Activated CD8-positive, alpha-beta T cell treated with anti-CD3 and anti-CD28 coated beads for 36 hours (primary cell): Measurements from ENCODE around the gene SYNGR2. TPM values are rescaled to one million over a fixed set of nuclear protein-coding genes. Genes with fewer than 3 reads are reported as not detected.

Experiments
- ATAC-seq: fragments of 200-7000 bp; cut with Tn5 transposase; one replicate; pipeline ENCODE4 v1.10.0; 2021; ENCODE audit warnings: mild to moderate bottlenecking, moderate library complexity
- CTCF ChIA-PET: fragments of 350-600 bp; sonication (Branson Sonifier 250); formaldehyde crosslinking; loops from one replicate; lab custom pipeline; 2021; ENCODE audit warnings: antibody characterized with exemption; lab: Charles Lee
- POLR2A ChIA-PET: fragments of 350-600 bp; sonication (Branson Sonifier 250); formaldehyde crosslinking; loops from one replicate; lab custom pipeline; 2021; ENCODE audit warnings: antibody characterized with exemption; lab: Charles Lee
- DNase-seq: peaks from one replicate; pipeline ENCODE4 v3.0.0-alpha.2; 2020
- H3K27ac Mint-ChIP-seq: one replicate; pipeline ENCODE4 v1.8.0; 2021; ENCODE audit warnings: mild to moderate bottlenecking, mixed read lengths
- H3K27me3 Mint-ChIP-seq: one replicate; pipeline ENCODE4 v1.8.0; 2021; ENCODE audit warnings: mixed read lengths
- H3K36me3 Mint-ChIP-seq: one replicate; pipeline ENCODE4 v1.8.0; 2021; ENCODE audit warnings: low read depth, mixed read lengths
- H3K4me1 Mint-ChIP-seq: one replicate; pipeline ENCODE4 v1.8.0; 2021; ENCODE audit warnings: low read depth, mixed read lengths
- H3K4me3 Mint-ChIP-seq: one replicate; pipeline ENCODE4 v1.8.0; 2021; ENCODE audit warnings: mild to moderate bottlenecking, moderate library complexity, mixed read lengths
- H3K9me3 Mint-ChIP-seq: one replicate; pipeline ENCODE4 v1.8.0; 2021; ENCODE audit warnings: mixed read lengths
- CTCF ChIP-seq: fragments of 200-600 bp; IDR thresholded peaks from one replicate; pipeline ENCODE4 v1.8.0; 2022; ENCODE audit warnings: antibody characterized with exemption, mild to moderate bottlenecking
- intact Hi-C: fragments of 100-400 bp; cut with micrococcal nuclease; formaldehyde crosslinking; loops from one replicate; pipeline ENCODE4 v1.10.0; 2022
- total RNA-seq, 2 experiments: library from RNA; stranded (reverse); gene quantifications; one replicate each; pipeline ENCODE4 v1.2.3, GENCODE V29; 2021

SYNGR2 gene
- total RNA-seq, 2 experiments from 2014 or later: 92.6 to 95.1 TPM

GRCh38 chr17:78208486-78208885 lies 40.1 kb downstream of the SYNGR2 start:
- ChIA-PET CTCF (no interaction called here), POLR2A (no interaction called here)
- TF ChIP-seq CTCF: no peak
- no peak for DNase-seq
- ATAC-seq: no peak
- Mint-ChIP-seq H3K4me3 (no peak overlapping the region), H3K27ac (no peak overlapping the region), H3K9me3 (no peaks in the 10 kb centered on the region), H3K27me3 (no peaks in the 10 kb centered on the region), H3K4me1 (peaks cover 1% of the 10 kb centered on the region), H3K36me3 (no peaks in the 10 kb centered on the region)
- intact Hi-C loops: no loop called here

DNA sequence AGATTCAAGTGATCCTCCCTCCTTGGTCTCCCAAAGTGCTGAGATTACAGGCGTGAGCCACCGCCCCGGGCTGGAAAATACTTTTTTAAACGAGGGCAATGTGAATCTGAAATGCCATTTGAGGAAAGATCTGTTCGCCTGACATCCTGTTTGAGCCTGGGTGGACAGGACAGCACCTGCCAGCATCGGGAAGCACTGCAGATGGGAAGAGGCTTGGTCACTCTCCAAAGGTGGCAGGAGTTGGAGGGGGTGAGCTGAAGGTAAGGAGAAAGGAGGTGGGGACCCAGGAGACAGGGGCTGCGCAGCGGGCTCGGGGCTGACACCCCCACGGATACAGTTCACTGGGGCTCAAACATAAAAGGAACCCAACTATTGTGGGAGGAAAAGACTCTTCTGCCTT lies 41.7 kb downstream of the SYNGR2 start:
- H3K9me3 Mint-ChIP-seq: no peaks in the 10 kb centered on the region
- H3K4me3 Mint-ChIP-seq: no peak overlapping the region
- CTCF ChIA-PET: interaction anchor here (1.3 kb wide), 1 partner anchor 8 kb away, joined by 3 read pairs; no protein-coding TSS in a partner anchor
- no peak for TF ChIP-seq CTCF
- peaks cover 5% of the 10 kb centered on the region for H3K4me1 Mint-ChIP-seq
- POLR2A ChIA-PET: no interaction called here
- no peak overlapping the region for H3K27ac Mint-ChIP-seq
- H3K27me3 Mint-ChIP-seq: no peaks in the 10 kb centered on the region
- ATAC-seq (no peak), DNase-seq (no peak)
- peaks cover 5% of the 10 kb centered on the region for H3K36me3 Mint-ChIP-seq
- intact Hi-C loops: no loop called here

DNA sequence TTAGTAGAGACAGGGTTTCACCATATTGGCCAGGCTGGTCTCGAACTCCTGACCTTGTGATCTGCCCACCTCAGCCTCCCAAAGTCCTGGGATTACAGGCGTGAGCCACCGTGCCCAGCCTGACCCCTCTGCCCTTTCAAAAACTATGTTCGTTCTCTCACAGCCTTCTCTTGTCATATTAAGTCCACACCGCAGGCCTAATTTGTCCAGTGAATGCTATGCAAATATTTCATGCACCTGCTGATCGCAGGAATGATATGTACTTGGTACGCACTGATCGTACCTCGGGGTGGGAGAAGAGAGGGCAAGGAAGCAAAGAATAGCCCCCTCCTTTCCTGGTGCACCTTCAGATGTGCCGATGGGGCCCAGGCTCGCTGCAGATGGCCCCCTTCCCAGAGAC lies 42.7 kb downstream of the SYNGR2 start:
- CTCF ChIA-PET: no interaction called here
- no peaks in the 10 kb centered on the region for H3K9me3 Mint-ChIP-seq

GRCh38 chr17:78214016-78214705 lies 45.8 kb downstream of the SYNGR2 start, which contains the start of gene BIRC5:
BIRC5 (plus strand) TSS chr17:78214253; CDS start chr17:78214317, 64 bp downstream.
- peaks cover 24% of the 10 kb centered on the region for H3K36me3 Mint-ChIP-seq
- peak within 1 kb of the TSS; percentile 87 for H3K27ac Mint-ChIP-seq
- intact Hi-C loops: no loop called here
- DNase-seq (peak; percentile 96), ATAC-seq (peak; percentile 100)
- no peak for TF ChIP-seq CTCF
- H3K9me3 Mint-ChIP-seq: no peaks in the 10 kb centered on the region
- H3K4me3 Mint-ChIP-seq: peak within 1 kb of the TSS; percentile 96
- POLR2A ChIA-PET: interaction anchor here (0.6 to 1.4 kb wide), 5 partner anchors 10 to 829 kb away, joined by 3 to 4 read pairs (median 3); no protein-coding TSS in a partner anchor
- peaks cover 9% of the 10 kb centered on the region for H3K4me1 Mint-ChIP-seq
- H3K27me3 Mint-ChIP-seq: no peaks in the 10 kb centered on the region
- CTCF ChIA-PET: interaction anchor here (1.1 to 2.0 kb wide), 3 partner anchors 37 to 283 kb away, joined by 3 to 10 read pairs (median 7); no protein-coding TSS in a partner anchor

More for the DNA sequence above, 42.7 kb downstream of the SYNGR2 start:
- no peak overlapping the region for H3K4me3 Mint-ChIP-seq
- ATAC-seq (no peak), DNase-seq (no peak)
- TF ChIP-seq CTCF: no peak
- intact Hi-C loops: no loop called here
- H3K36me3 Mint-ChIP-seq: peaks cover 11% of the 10 kb centered on the region
- H3K27ac Mint-ChIP-seq: no peak overlapping the region
- POLR2A ChIA-PET: no interaction called here
- peaks cover 9% of the 10 kb centered on the region for H3K4me1 Mint-ChIP-seq
- no peaks in the 10 kb centered on the region for H3K27me3 Mint-ChIP-seq

DNA sequence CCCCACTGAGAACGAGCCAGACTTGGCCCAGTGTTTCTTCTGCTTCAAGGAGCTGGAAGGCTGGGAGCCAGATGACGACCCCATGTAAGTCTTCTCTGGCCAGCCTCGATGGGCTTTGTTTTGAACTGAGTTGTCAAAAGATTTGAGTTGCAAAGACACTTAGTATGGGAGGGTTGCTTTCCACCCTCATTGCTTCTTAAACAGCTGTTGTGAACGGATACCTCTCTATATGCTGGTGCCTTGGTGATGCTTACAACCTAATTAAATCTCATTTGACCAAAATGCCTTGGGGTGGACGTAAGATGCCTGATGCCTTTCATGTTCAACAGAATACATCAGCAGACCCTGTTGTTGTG lies 46.3 kb downstream of the SYNGR2 start:
- CTCF ChIA-PET: interaction anchor here (1.0 to 2.0 kb wide), 4 partner anchors 36 to 282 kb away, joined by 3 to 10 read pairs (median 5); no protein-coding TSS in a partner anchor
- ATAC-seq: no peak
- intact Hi-C loops: no loop called here
- no peak for TF ChIP-seq CTCF
- Mint-ChIP-seq H3K27ac (peak overlapping the region; percentile 87), H3K27me3 (no peaks in the 10 kb centered on the region), H3K4me3 (peak overlapping the region; percentile 96), H3K9me3 (no peaks in the 10 kb centered on the region), H3K4me1 (peaks cover 9% of the 10 kb centered on the region), H3K36me3 (peaks cover 29% of the 10 kb centered on the region)
- DNase-seq: no peak
- POLR2A ChIA-PET: interaction anchor here (0.6 to 1.4 kb wide), 3 partner anchors 10 to 829 kb away, joined by 3 read pairs; no protein-coding TSS in a partner anchor
